GM12801 (cell line): ENCODE measurements around the gene UBE2E3.

ENCODE experiments used
- CTCF ChIP-seq: IDR thresholded peaks from one replicate; pipeline ENCODE4 v1.5.1; 2011; ENCODE audit warnings: control low read depth; ENCODE audit not compliant: insufficient read length; ENCODE audit errors: extremely low read depth

The UBE2E3 gene

DNA sequence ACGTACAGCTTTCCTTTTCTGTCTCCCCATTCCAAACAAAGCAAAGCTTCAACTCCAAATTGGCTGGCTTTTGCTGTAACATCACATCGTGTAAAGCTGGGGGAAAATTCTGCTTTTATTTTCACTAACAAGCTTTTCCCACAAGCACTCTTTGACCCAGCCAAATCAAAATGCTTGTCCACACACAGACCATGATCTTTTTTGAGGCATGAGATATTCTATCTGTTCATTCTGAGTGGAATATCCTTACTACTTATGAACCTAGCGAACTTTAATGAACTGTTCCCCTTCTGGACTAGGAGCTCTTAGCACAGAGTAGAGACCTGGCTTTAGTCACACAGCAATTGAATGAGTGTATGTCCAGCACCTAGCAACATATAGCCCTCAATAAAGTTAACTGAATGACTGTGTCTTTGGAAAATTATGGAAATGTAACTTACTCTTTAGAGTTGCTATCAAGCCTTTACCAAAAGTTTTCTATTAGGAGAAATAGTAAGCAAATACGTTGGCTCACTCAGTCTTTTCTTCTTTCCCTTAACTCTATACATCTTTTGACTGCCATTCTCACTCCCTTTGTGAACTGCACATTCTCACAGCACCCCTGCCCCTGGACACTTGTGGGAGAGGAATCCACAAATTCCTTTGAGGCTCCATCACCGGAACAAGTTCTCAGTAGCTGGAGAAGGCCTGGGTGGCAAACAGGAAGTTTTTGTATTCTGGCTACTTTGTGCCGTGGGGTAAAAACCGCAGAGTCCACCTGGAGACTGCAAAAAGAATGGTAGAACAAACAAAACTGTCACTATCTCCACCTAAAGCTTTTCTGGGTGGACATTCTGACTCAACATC is 1.3 kb upstream of the UBE2E3 start:
- TF ChIP-seq CTCF: no peak

DNA sequence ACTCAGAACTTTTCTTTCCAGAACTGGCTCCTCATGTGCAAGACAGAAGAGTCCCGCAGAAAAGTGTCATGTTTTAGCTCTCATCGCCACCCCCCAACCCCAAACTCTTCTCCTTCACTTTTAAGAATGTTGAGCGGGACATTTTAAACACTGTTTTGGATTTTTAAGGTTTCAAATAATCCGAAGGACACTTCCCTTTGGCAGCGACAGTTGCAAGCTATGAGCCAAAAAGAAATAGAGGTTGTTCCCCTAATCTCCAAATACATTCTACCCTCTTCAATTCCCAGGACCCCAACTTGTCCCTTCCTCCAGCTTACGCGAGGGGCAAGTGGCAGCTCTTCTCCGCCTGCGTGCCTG is 678 bp upstream of the UBE2E3 start:
- no peak for TF ChIP-seq CTCF

DNA sequence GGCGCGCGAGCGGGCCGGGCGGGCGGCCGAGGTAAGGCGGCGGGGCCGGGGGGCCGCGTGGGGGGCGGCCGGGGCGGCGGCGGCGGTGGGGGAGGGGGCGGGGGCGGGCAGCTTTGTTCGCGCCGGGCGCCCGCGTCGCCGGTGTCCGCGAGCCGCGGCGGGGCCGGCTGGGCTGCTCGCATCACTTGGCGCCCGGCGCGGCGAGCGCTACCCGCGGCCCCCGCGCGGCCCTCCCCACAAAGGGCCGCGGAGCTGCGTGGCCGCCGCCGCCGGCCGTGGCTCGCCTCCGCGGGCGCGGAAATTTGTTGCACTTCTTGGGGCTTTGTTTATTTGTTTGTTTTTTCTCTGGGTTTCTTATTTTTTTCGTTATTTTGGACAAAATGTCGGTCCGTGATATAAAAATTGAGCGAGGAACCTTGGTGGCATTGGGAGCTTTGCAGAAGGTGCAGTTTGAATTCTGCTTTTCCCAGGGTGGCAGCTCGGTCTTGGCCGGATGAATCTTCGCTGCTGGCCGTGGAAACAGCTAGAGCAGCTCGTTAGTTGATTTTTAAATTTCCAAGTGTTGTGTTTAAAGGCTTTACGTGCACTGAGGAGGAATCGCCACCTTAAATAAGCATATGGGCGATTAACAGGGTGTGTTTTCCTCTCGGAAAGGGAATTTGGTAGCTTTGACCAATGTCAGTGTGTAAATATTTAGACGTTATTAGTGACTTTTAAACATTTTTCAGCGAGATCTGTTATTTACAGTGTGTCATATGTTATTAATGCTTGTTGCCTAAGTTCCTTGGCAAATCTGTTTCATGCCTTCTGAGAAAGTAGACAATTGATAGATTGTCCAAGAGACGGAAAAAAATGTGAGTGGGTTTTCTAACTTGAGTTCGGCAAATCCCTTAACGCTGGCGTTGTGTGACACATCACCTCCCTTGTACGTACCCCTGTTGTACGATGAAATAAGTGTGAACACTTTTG is 822 bp downstream of the UBE2E3 start:
- TF ChIP-seq CTCF: no peak

DNA sequence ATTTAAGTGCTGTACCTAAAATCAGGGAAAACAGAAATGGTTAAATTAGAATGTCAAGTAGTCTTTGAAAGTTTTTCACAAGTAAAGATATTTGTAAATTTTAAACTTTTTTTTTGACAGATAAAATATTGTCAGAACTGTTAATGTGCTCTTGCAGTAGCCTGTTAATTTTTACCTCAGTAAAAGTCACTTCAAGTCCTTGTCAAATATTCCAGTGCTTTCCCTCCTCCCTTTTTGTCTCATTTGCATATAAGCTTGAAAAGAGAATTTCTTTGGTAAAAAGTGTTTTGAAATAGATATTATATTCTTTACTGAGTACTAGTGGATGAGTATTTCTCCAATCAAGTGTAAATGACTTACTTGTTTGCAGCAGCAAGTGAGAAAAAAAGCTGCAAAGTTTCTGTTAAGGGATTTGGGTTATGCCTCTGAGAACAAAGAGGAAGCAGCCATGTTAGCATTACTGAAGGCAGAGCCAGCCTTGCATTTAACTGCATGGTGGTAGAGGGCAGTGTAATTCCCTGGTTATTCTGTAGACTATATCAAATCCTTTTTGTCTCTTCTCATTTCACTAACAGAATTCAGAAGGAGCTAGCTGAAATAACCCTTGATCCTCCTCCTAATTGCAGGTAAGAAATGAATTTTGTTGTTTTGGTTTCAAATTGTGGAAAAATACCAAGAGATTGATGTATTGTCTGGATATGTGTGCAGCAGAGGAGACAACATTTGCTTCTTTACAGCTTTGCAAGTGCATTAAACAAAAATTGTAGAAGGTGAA is 3.2 kb downstream of the UBE2E3 start:
- no peak for TF ChIP-seq CTCF

- no peak for TF ChIP-seq CTCF
Observed at GRCh38 chr2:180985771-180986395, 5.5 kb downstream of the UBE2E3 start.

DNA sequence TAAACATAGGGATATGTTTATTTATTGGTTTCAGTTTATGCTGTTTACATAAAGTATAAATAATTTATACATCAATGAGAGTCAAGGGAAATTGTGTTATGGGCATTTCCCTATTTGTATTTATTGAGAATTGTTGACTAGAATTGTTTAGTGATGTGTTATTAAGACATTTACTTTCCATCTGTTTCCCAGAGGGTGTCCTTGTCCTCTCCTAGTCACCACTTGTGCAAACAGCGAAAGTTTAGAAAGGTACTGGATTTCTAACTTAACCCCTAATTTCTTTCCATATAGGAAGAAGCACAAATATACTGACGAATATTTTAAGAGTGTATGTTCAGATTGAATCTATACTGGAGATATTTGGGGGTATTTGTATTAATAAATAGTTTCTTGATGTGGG is 6.7 kb downstream of the UBE2E3 start:
- TF ChIP-seq CTCF: no peak
